PC-3 (cell line): ENCODE data around the gene SERPINF2.

Experiments used
- EZH2 ChIP-seq: fragments of 300-600 bp; sonication (generic); IDR thresholded peaks from one replicate; pipeline ENCODE4 v1.6.1; 2017; ENCODE audit warnings: antibody characterized with exemption, mild to moderate bottlenecking, low read length; ENCODE audit not compliant: unreplicated experiment
- TF ChIP-seq, protein P1 (sequence below): fragments of 300-600 bp; sonication (generic); conservative IDR thresholded peaks from 2 replicates; pipeline ENCODE4 v1.5.1; 2017; ENCODE audit warnings: antibody characterized with exemption, low read depth, mild to moderate bottlenecking, low read length

DNA sequence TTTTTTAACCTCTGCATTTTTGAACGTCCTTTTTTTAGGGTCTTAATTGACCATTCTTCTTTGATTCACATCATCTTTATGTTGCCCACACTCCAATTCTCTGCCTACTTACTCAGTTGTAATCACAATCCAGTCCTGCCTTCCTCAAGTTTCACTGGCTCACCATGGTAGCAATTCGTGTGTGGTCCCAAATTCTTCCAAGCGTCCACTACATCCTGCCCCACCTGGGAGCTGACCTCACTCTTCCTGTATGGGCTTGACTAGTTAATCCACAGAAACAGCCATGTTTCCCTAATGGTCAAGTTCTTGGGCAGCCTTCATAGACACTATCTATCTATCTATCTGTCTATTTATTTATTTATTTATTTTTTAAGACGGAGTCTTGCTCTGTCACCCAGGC, 39.6 kb upstream of the SERPINF2 start:
- TF ChIP-seq, protein P1, sequence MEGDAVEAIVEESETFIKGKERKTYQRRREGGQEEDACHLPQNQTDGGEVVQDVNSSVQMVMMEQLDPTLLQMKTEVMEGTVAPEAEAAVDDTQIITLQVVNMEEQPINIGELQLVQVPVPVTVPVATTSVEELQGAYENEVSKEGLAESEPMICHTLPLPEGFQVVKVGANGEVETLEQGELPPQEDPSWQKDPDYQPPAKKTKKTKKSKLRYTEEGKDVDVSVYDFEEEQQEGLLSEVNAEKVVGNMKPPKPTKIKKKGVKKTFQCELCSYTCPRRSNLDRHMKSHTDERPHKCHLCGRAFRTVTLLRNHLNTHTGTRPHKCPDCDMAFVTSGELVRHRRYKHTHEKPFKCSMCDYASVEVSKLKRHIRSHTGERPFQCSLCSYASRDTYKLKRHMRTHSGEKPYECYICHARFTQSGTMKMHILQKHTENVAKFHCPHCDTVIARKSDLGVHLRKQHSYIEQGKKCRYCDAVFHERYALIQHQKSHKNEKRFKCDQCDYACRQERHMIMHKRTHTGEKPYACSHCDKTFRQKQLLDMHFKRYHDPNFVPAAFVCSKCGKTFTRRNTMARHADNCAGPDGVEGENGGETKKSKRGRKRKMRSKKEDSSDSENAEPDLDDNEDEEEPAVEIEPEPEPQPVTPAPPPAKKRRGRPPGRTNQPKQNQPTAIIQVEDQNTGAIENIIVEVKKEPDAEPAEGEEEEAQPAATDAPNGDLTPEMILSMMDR, result no peak
- TF ChIP-seq EZH2, result no peak
